Endodermal cell (in vitro differentiated cells): ENCODE data around the gene IQCE. TPM values are rescaled to one million over a fixed set of nuclear protein-coding genes. Genes with fewer than 3 reads are reported as not detected.

ENCODE experiments used
- DNase-seq: peaks from one replicate; pipeline ENCODE4 v3.0.0-alpha.2; 2017
- H3K27ac ChIP-seq: 2 replicates; pipeline ENCODE4 v1.5.1; 2013; ENCODE audit warnings: mild to moderate bottlenecking, low read depth, low read length, moderate library complexity
- H3K27me3 ChIP-seq: 2 replicates; pipeline ENCODE4 v1.6.1; 2013; ENCODE audit warnings: mild to moderate bottlenecking, low read length, moderate library complexity; ENCODE audit not compliant: insufficient read depth, control insufficient read depth, poor library complexity, severe bottlenecking
- H3K36me3 ChIP-seq: 2 replicates; pipeline ENCODE4 v1.7.0; 2013; ENCODE audit warnings: mild to moderate bottlenecking, low read length, moderate library complexity; ENCODE audit not compliant: control insufficient read depth, insufficient read depth
- H3K4me1 ChIP-seq: one replicate; pipeline ENCODE4 v1.7.0; 2013; ENCODE audit warnings: low read length; ENCODE audit not compliant: control insufficient read depth, insufficient read depth
- H3K4me3 ChIP-seq: 2 replicates; pipeline ENCODE4 v1.5.1; 2013; ENCODE audit warnings: mild to moderate bottlenecking, low read length, moderate library complexity
- H3K9ac ChIP-seq: 2 replicates; pipeline ENCODE4 v1.6.1; 2013; ENCODE audit warnings: mild to moderate bottlenecking, low read length, moderate library complexity; ENCODE audit not compliant: poor library complexity, severe bottlenecking; ENCODE audit errors: extremely low read depth
- H3K9me3 ChIP-seq: 2 replicates; pipeline ENCODE4 v1.6.1; 2013; ENCODE audit warnings: mild to moderate bottlenecking, low read length, moderate library complexity; ENCODE audit not compliant: control insufficient read depth
- H3K27ac Mint-ChIP-seq: 2 replicates; pipeline ENCODE4 v1.8.0; 2020; ENCODE audit warnings: mixed read lengths
- H3K27me3 Mint-ChIP-seq: 2 replicates; pipeline ENCODE4 v1.8.0; 2021; ENCODE audit warnings: mild to moderate bottlenecking, mixed read lengths; ENCODE audit not compliant: insufficient read depth
- H3K36me3 Mint-ChIP-seq: 2 replicates; pipeline ENCODE4 v1.8.0; 2020; ENCODE audit warnings: low read depth, mixed read lengths
- H3K4me1 Mint-ChIP-seq: 2 replicates; pipeline ENCODE4 v1.8.0; 2020; ENCODE audit warnings: mixed read lengths
- H3K4me3 Mint-ChIP-seq: 2 replicates; pipeline ENCODE4 v1.8.0; 2020; ENCODE audit warnings: mild to moderate bottlenecking, moderate library complexity, mixed read lengths
- H3K9me3 Mint-ChIP-seq: 2 replicates; pipeline ENCODE4 v1.8.0; 2020; ENCODE audit warnings: mild to moderate bottlenecking, mixed read lengths
- CTCF ChIP-seq: fragments of 200-600 bp; sonication (generic); conservative IDR thresholded peaks from 2 replicates; pipeline ENCODE4 v1.5.0; 2021; ENCODE audit warnings: antibody characterized with exemption, mild to moderate bottlenecking
- WGBS, 2 experiments: methylation state at CpG; one replicate each; pipeline versions ENCODE4 v1.1.5 to v1.1.7; 2013; ENCODE audit warnings: missing lambda C conversion rate in 2 of 2, mixed read lengths in 1 of 2; ENCODE audit not compliant: insufficient coverage in 1 of 2, insufficient read length in 1 of 2; 5-methylcytosine and 5-hydroxymethylcytosine counted together
- total RNA-seq, 2 donors: library from RNA; stranded (reverse); fragmentation: NEBNext Ultra II Directional in 1 of 2; extraction: Animal tissue kit (Norgen Biotek cat#: 25700) in 1 of 2; gene quantifications; 2 replicates in 1 of 2; 3 replicates in 1 of 2; pipeline ENCODE4 v1.2.1, GENCODE V29; 2021

IQCE gene
- total RNA-seq, 2 donors from 2014 or later = 15.4 to 20.8 TPM

GRCh38 chr7:2601065-2601464 is 42.3 kb downstream of the IQCE start:
- Histone ChIP-seq H3K4me1 (peaks cover 3% of the 10 kb centered on the region), H3K9me3 (no peaks in the 10 kb centered on the region), H3K36me3 (peaks cover 23% of the 10 kb centered on the region), H3K27ac (no peak overlapping the region), H3K4me3 (no peak overlapping the region), H3K9ac (no peak overlapping the region), H3K27me3 (no peaks in the 10 kb centered on the region)
- peaks cover 36% of the 10 kb centered on the region for H3K36me3 Mint-ChIP-seq
- 73 to 85% methylated on average over 6 to 9 of the region's 9 CpGs for WGBS, 2 experiments
- H3K4me1 Mint-ChIP-seq = peaks cover 4% of the 10 kb centered on the region
- H3K27ac Mint-ChIP-seq = no peak overlapping the region
- H3K9me3 Mint-ChIP-seq = no peaks in the 10 kb centered on the region
- no peak for TF ChIP-seq CTCF
- no peak overlapping the region for H3K4me3 Mint-ChIP-seq
- peak; percentile 80 for DNase-seq
- no peaks in the 10 kb centered on the region for H3K27me3 Mint-ChIP-seq

GRCh38 chr7:2601907-2602306 is 43.1 kb downstream of the IQCE start:
- TF ChIP-seq CTCF = no peak
- Mint-ChIP-seq H3K27ac (no peak overlapping the region), H3K9me3 (no peaks in the 10 kb centered on the region), H3K4me1 (peaks cover 9% of the 10 kb centered on the region), H3K27me3 (no peaks in the 10 kb centered on the region), H3K4me3 (no peak overlapping the region), H3K36me3 (peaks cover 29% of the 10 kb centered on the region)
- Histone ChIP-seq H3K36me3 (peaks cover 18% of the 10 kb centered on the region), H3K4me3 (no peak overlapping the region), H3K9me3 (no peaks in the 10 kb centered on the region), H3K9ac (no peak overlapping the region), H3K4me1 (peaks cover 3% of the 10 kb centered on the region), H3K27me3 (no peaks in the 10 kb centered on the region), H3K27ac (no peak overlapping the region)
- WGBS, 2 experiments = 94 to 96% methylated on average over 11 of the region's 11 CpGs
- DNase-seq = no peak

GRCh38 chr7:2602406-2603043 is 43.7 kb downstream of the IQCE start:
- no peak overlapping the region for H3K9ac ChIP-seq
- H3K4me1 ChIP-seq = peaks cover 3% of the 10 kb centered on the region
- Mint-ChIP-seq H3K9me3 (no peaks in the 10 kb centered on the region), H3K4me3 (no peak overlapping the region), H3K27ac (no peak overlapping the region), H3K36me3 (peaks cover 24% of the 10 kb centered on the region), H3K4me1 (peaks cover 16% of the 10 kb centered on the region), H3K27me3 (no peaks in the 10 kb centered on the region)
- DNase-seq = no peak
- peaks cover 12% of the 10 kb centered on the region for H3K36me3 ChIP-seq
- no peak for TF ChIP-seq CTCF
- H3K27me3 ChIP-seq = no peaks in the 10 kb centered on the region
- WGBS, 2 experiments = 93 to 94% methylated on average over 15 to 19 of the region's 19 CpGs
- no peak overlapping the region for H3K27ac ChIP-seq
- H3K4me3 ChIP-seq = no peak overlapping the region
- H3K9me3 ChIP-seq = no peaks in the 10 kb centered on the region
